GM18511 (cell line): ENCODE measurements around the gene SLTM.
"Not testable (repeated sequence)": the region's sequence is repeated elsewhere in the genome, so short reads cannot be mapped to it uniquely, and the experiment has no call there.

Experiments used
- ATAC-seq: cut with Tn5 transposase; IDR thresholded peaks from one replicate; pipeline ENCODE4 v1.9.1; 2021; ENCODE audit warnings: mild to moderate bottlenecking, moderate library complexity; ENCODE audit not compliant: unreplicated experiment

The SLTM gene

GRCh38 chr15:58877999-58878825 lies 55.3 kb downstream of the SLTM start:
- no peak for ATAC-seq

- ATAC-seq = no peak
Measured at GRCh38 chr15:58876306-58877106, 57.0 kb downstream of the SLTM start.

- ATAC-seq = no peak
Measured at GRCh38 chr15:58875343-58875742, 58.1 kb downstream of the SLTM start.

- ATAC-seq = no peak
Measured at GRCh38 chr15:58873267-58873666, 60.2 kb downstream of the SLTM start.

- ATAC-seq = no peak
Measured at GRCh38 chr15:58870451-58870850, 63.0 kb downstream of the SLTM start.

- ATAC-seq = no peak
Measured at GRCh38 chr15:58867926-58868325, 65.6 kb downstream of the SLTM start.

- ATAC-seq = no peak
Measured at GRCh38 chr15:58865425-58865880, 68.0 kb downstream of the SLTM start.

- ATAC-seq = no peak
Measured at GRCh38 chr15:58864602-58865424, 68.7 kb downstream of the SLTM start.

GRCh38 chr15:58862326-58862725 lies 71.2 kb downstream of the SLTM start:
- ATAC-seq = no peak

GRCh38 chr15:58856621-58857020 lies 76.9 kb downstream of the SLTM start:
- ATAC-seq = not testable (repeated sequence)

GRCh38 chr15:58856086-58856485 lies 77.4 kb downstream of the SLTM start:
- ATAC-seq = no peak

- ATAC-seq = no peak
Measured at GRCh38 chr15:58854593-58854992, 78.9 kb downstream of the SLTM start.

GRCh38 chr15:58852347-58852746 lies 81.1 kb downstream of the SLTM start:
- ATAC-seq = no peak

- not testable (repeated sequence) for ATAC-seq
Measured at GRCh38 chr15:58851205-58851604, 82.3 kb downstream of the SLTM start.

GRCh38 chr15:58842713-58843396 lies 90.6 kb downstream of the SLTM start:
- no peak for ATAC-seq

GRCh38 chr15:58840048-58840447 lies 93.4 kb downstream of the SLTM start:
- ATAC-seq = no peak

- no peak for ATAC-seq
Measured at GRCh38 chr15:58839485-58839884, 94.0 kb downstream of the SLTM start.

- not testable (repeated sequence) for ATAC-seq
Measured at GRCh38 chr15:58833681-58834426, 99.6 kb downstream of the SLTM start.

- ATAC-seq = no peak
Measured at GRCh38 chr15:58830556-58830955, 102.9 kb downstream of the SLTM start.
